Heart right ventricle (tissue), 12 donors: Measurements from ENCODE around the gene FOLH1. TPM values are rescaled to one million over a fixed set of nuclear protein-coding genes. Genes with fewer than 3 reads are reported as not detected.

Experiments
- polyA plus RNA-seq, 2 donors: library from polyadenylated mRNA; stranded (reverse); fragments of 200-250 nt; gene quantifications; one replicate each; pipeline ENCODE4 v1.2.3, GENCODE V29; 2013
- total RNA-seq, 10 donors: library from RNA; stranded (reverse); fragmentation: NEBNext Ultra II Directional in 3 of 10; extraction: Animal tissue kit (Norgen Biotek cat#: 25700) in 3 of 10; gene quantifications; one replicate each; pipeline versions ENCODE4 v1.2.1 to v1.2.4, GENCODE V29; 2021 to 2023
- donor health status: ischemic (EF 13 %, LVEDD 7.1; RV severe dilation, severe dysfunction).
- donor health status: healthy with polysubstance abuse.
- donor health status: DM: no; HTN: yes; CAD: no.
- donor health status: DM: no; HTN: no; CAD: no.
- donor health status: ischemic (EF 25% LVEDD 6.9; RV normal size, moderate dysfunction).
- donor health status: ischemic (EF 25% LVEDD 5.7; RV mildly dilated, moderate dysfunction).
- donor health status: healthy.
- donor health status: nonischemic (EF 11% LVEDD 7.7; RV severe dilation, severe dysfunction).
- donor health status: DM: yes; HTN: yes; CAD: no.
- donor health status: PGD.
- donor health status: ischemic (EF 29% LVEDD 5.4; RV normal size, mild dysfunction).
- donor health status: nonischemic (EF 23%, LVEDD 6.1; RV moderate dilation, normal function).

Gene FOLH1
- total and polyA plus RNA-seq, 12 donors, result 0.03 to 0.61 (median 0.40) TPM; not detected in 4

Other genes with a start within 250 kb of the FOLH1 start
- not detected for gene TRIM51G, start 224.7 kb downstream of the FOLH1 start, total RNA-seq
- not detected for gene TRIM51G, start 224.7 kb downstream of the FOLH1 start, polyA plus RNA-seq
- not detected for gene TRIM49B, start 179.8 kb downstream of the FOLH1 start, total RNA-seq
- not detected for gene TRIM49B, start 179.8 kb downstream of the FOLH1 start, polyA plus RNA-seq
- not detected for gene TRIM64C, start 149.5 kb downstream of the FOLH1 start, total RNA-seq
- gene TRIM64C, start 149.5 kb downstream of the FOLH1 start, polyA plus RNA-seq, result not detected